IMR-90 (cell line): Measurements from ENCODE around the gene PDXK. TPM values are rescaled to one million over a fixed set of nuclear protein-coding genes. Genes with fewer than 3 reads are reported as not detected.

Source experiments
- CTCF ChIP-seq: conservative IDR thresholded peaks from 2 replicates; pipeline ENCODE4 v1.5.1; 2012; ENCODE audit warnings: mild to moderate bottlenecking, low read depth, low read length, improper control_type of control experiment
- MXI1 ChIP-seq: IDR thresholded peaks from 2 replicates; pipeline ENCODE4 v1.6.1; 2012; ENCODE audit warnings: low read depth, mild to moderate bottlenecking, low read length, moderate library complexity, borderline replicate concordance
- SMC3 ChIP-seq: fragments of 150-350 bp; IDR thresholded peaks from 2 replicates; pipeline ENCODE4 v1.6.1; 2016; ENCODE audit warnings: low read depth, mild to moderate bottlenecking, antibody characterized with exemption, low read length, moderate library complexity
- polyA plus RNA-seq, 3 experiments: library from polyadenylated mRNA; depleted of rRNA; stranded (reverse); fragments of >200 nt; gene quantifications; 2 replicates each; pipeline ENCODE4 v1.2.3, GENCODE V29; 2012; ENCODE audit warnings: low replicate concordance in 1 of 3
- total RNA-seq: library from RNA; depleted of rRNA; stranded (reverse); fragments of >200 nt; gene quantifications from 2 replicates; pipeline ENCODE4 v1.2.3, GENCODE V29; 2012

The PDXK gene
- total and polyA plus RNA-seq, 2 of the 4 experiments (the other 2 are of a cell fraction) = 155 to 312 TPM

GRCh38 chr21:43731891-43732711 lies 13.2 kb downstream of the PDXK start (continued):
- TF ChIP-seq MXI1 = no peak
- TF ChIP-seq SMC3 = no peak
- TF ChIP-seq CTCF = no peak
